ENCODE measurements around the gene TLR5. TPM values are rescaled to one million over a fixed set of nuclear protein-coding genes. Genes with fewer than 3 reads are reported as not detected.

Gene TLR5
- total RNA-seq, 1 donor = 6.6 TPM

- H3K4me1 ChIP-seq (ENCODE audit: insufficient read depth, low read length) = no peaks in the 10 kb centered on the region
These were observed 36.2 kb downstream of the TLR5 start for GRCh38 chr1:223106856-223107255.

GRCh38 chr1:223105568-223105967 lies 37.5 kb downstream of the TLR5 start:
- H3K4me1 ChIP-seq (ENCODE audit: insufficient read depth, low read length) = no peaks in the 10 kb centered on the region
- no peak overlapping the region for H3K4me3 ChIP-seq (ENCODE audit: low read length)
- no peaks in the 10 kb centered on the region for H3K9me3 ChIP-seq (ENCODE audit: low read depth, low read length)
- no peaks in the 10 kb centered on the region for H3K27me3 ChIP-seq (ENCODE audit: insufficient read depth, low read length)

More at GRCh38 chr1:223106856-223107255, 36.2 kb downstream of the TLR5 start:
- H3K4me3 ChIP-seq (ENCODE audit: low read length) = no peak overlapping the region
- no peaks in the 10 kb centered on the region for H3K9me3 ChIP-seq (ENCODE audit: low read depth, low read length)
- no peaks in the 10 kb centered on the region for H3K27me3 ChIP-seq (ENCODE audit: insufficient read depth, low read length)

GRCh38 chr1:223102797-223103533 lies 40.1 kb downstream of the TLR5 start:
- Histone ChIP-seq H3K27me3 (ENCODE audit: insufficient read depth, low read length) (peaks cover 2% of the 10 kb centered on the region), H3K4me1 (ENCODE audit: insufficient read depth, low read length) (no peaks in the 10 kb centered on the region), H3K4me3 (ENCODE audit: low read length) (no peak overlapping the region), H3K9me3 (ENCODE audit: low read depth, low read length) (no peaks in the 10 kb centered on the region)

GRCh38 chr1:223097713-223098112 lies 45.3 kb downstream of the TLR5 start:
- no peak overlapping the region for H3K4me3 ChIP-seq (ENCODE audit: low read length)
- H3K4me1 ChIP-seq (ENCODE audit: insufficient read depth, low read length) = no peaks in the 10 kb centered on the region
- no peaks in the 10 kb centered on the region for H3K9me3 ChIP-seq (ENCODE audit: low read depth, low read length)
- peaks cover 2% of the 10 kb centered on the region for H3K27me3 ChIP-seq (ENCODE audit: insufficient read depth, low read length)

GRCh38 chr1:223095870-223096269 lies 47.2 kb downstream of the TLR5 start:
- Histone ChIP-seq H3K9me3 (ENCODE audit: low read depth, low read length) (no peaks in the 10 kb centered on the region), H3K4me1 (ENCODE audit: insufficient read depth, low read length) (no peaks in the 10 kb centered on the region), H3K4me3 (ENCODE audit: low read length) (no peak overlapping the region)

GRCh38 chr1:223091896-223092295 lies 51.2 kb downstream of the TLR5 start:
- Histone ChIP-seq H3K9me3 (ENCODE audit: low read depth, low read length) (no peaks in the 10 kb centered on the region), H3K27me3 (ENCODE audit: insufficient read depth, low read length) (no peaks in the 10 kb centered on the region), H3K4me1 (ENCODE audit: insufficient read depth, low read length) (no peaks in the 10 kb centered on the region), H3K4me3 (ENCODE audit: low read length) (no peak overlapping the region)

More at GRCh38 chr1:223095870-223096269, 47.2 kb downstream of the TLR5 start:
- peaks cover 2% of the 10 kb centered on the region for H3K27me3 ChIP-seq (ENCODE audit: insufficient read depth, low read length)

GRCh38 chr1:223089250-223089649 lies 53.8 kb downstream of the TLR5 start:
- Histone ChIP-seq H3K9me3 (ENCODE audit: low read depth, low read length) (no peaks in the 10 kb centered on the region), H3K4me1 (ENCODE audit: insufficient read depth, low read length) (no peaks in the 10 kb centered on the region), H3K4me3 (ENCODE audit: low read length) (no peak overlapping the region), H3K27me3 (ENCODE audit: insufficient read depth, low read length) (no peaks in the 10 kb centered on the region)

GRCh38 chr1:223088713-223089240 lies 54.3 kb downstream of the TLR5 start:
- Histone ChIP-seq H3K4me1 (ENCODE audit: insufficient read depth, low read length) (no peaks in the 10 kb centered on the region), H3K27me3 (ENCODE audit: insufficient read depth, low read length) (no peaks in the 10 kb centered on the region), H3K9me3 (ENCODE audit: low read depth, low read length) (no peaks in the 10 kb centered on the region), H3K4me3 (ENCODE audit: low read length) (no peak overlapping the region)

GRCh38 chr1:223087291-223088255 lies 55.5 kb downstream of the TLR5 start:
- Histone ChIP-seq H3K9me3 (ENCODE audit: low read depth, low read length) (no peaks in the 10 kb centered on the region), H3K4me3 (ENCODE audit: low read length) (no peak overlapping the region), H3K27me3 (ENCODE audit: insufficient read depth, low read length) (no peaks in the 10 kb centered on the region), H3K4me1 (ENCODE audit: insufficient read depth, low read length) (no peaks in the 10 kb centered on the region)

GRCh38 chr1:223084464-223084866 lies 58.6 kb downstream of the TLR5 start:
- Histone ChIP-seq H3K9me3 (ENCODE audit: low read depth, low read length) (no peaks in the 10 kb centered on the region), H3K4me1 (ENCODE audit: insufficient read depth, low read length) (no peaks in the 10 kb centered on the region), H3K27me3 (ENCODE audit: insufficient read depth, low read length) (no peaks in the 10 kb centered on the region), H3K4me3 (ENCODE audit: low read length) (no peak overlapping the region)

- Histone ChIP-seq H3K4me3 (ENCODE audit: low read length) (no peak overlapping the region), H3K4me1 (ENCODE audit: insufficient read depth, low read length) (no peaks in the 10 kb centered on the region)
These were observed 59.2 kb downstream of the TLR5 start for GRCh38 chr1:223083831-223084230.

GRCh38 chr1:223082914-223083313 lies 60.1 kb downstream of the TLR5 start:
- Histone ChIP-seq H3K27me3 (ENCODE audit: insufficient read depth, low read length) (no peaks in the 10 kb centered on the region), H3K9me3 (ENCODE audit: low read depth, low read length) (no peaks in the 10 kb centered on the region), H3K4me3 (ENCODE audit: low read length) (no peak overlapping the region), H3K4me1 (ENCODE audit: insufficient read depth, low read length) (no peaks in the 10 kb centered on the region)

More at GRCh38 chr1:223083831-223084230, 59.2 kb downstream of the TLR5 start:
- H3K27me3 ChIP-seq (ENCODE audit: insufficient read depth, low read length) = no peaks in the 10 kb centered on the region
- H3K9me3 ChIP-seq (ENCODE audit: low read depth, low read length) = no peaks in the 10 kb centered on the region

GRCh38 chr1:223081181-223081994 lies 61.7 kb downstream of the TLR5 start:
- no peaks in the 10 kb centered on the region for H3K27me3 ChIP-seq (ENCODE audit: insufficient read depth, low read length)
- H3K4me1 ChIP-seq (ENCODE audit: insufficient read depth, low read length) = no peaks in the 10 kb centered on the region
- H3K4me3 ChIP-seq (ENCODE audit: low read length) = peak overlapping the region; percentile 30
- H3K9me3 ChIP-seq (ENCODE audit: low read depth, low read length) = no peaks in the 10 kb centered on the region

- no peak overlapping the region for H3K4me3 ChIP-seq (ENCODE audit: low read length)
- no peaks in the 10 kb centered on the region for H3K4me1 ChIP-seq (ENCODE audit: insufficient read depth, low read length)
- H3K9me3 ChIP-seq (ENCODE audit: low read depth, low read length) = no peaks in the 10 kb centered on the region
- no peaks in the 10 kb centered on the region for H3K27me3 ChIP-seq (ENCODE audit: insufficient read depth, low read length)
These were observed 63.5 kb downstream of the TLR5 start for GRCh38 chr1:223079498-223079897.
